Measurements from ENCODE around the gene USP2. TPM values are rescaled to one million over a fixed set of nuclear protein-coding genes. Genes with fewer than 3 reads are reported as not detected.

Gene USP2
- polyA plus RNA-seq, 1 donor (not counting 4 experiments of a cell fraction or from before 2014, with no cell fraction given): 0.35 TPM

- Histone ChIP-seq H3K4me1 (ENCODE audit: control insufficient read depth, extremely low read depth, insufficient read depth, low read length) (peaks cover 42% of the 10 kb centered on the region), H3K9ac (ENCODE audit: control insufficient read depth, extremely low read depth, insufficient read depth, low read length) (no peak overlapping the region), H3K4me3 (ENCODE audit: control insufficient read depth in 2 of 3, extremely low read depth in 1 of 3, insufficient read depth in 2 of 3, low read depth in 1 of 3, low read length in 3 of 3) (no peak overlapping the region), H3K9me3 (ENCODE audit: control insufficient read depth, low read depth, low read length) (no peaks in the 10 kb centered on the region), H3K27me3 (ENCODE audit: control insufficient read depth, extremely low read depth, insufficient read depth, low read length) (peaks cover 6% of the 10 kb centered on the region), H2AFZ (ENCODE audit: control insufficient read depth, low read length) (no peak overlapping the region), H3K79me2 (ENCODE audit: control insufficient read depth, insufficient read depth, low read length) (no peaks in the 10 kb centered on the region), H3K9me1 (ENCODE audit: control insufficient read depth, extremely low read depth, insufficient read depth, low read length) (no peaks in the 10 kb centered on the region), H4K20me1 (ENCODE audit: control insufficient read depth, extremely low read depth, insufficient read depth, low read length) (no peaks in the 10 kb centered on the region), H3K36me3 (ENCODE audit: control insufficient read depth in 2 of 2, extremely low read depth in 1 of 2, insufficient read depth in 2 of 2, low read length in 2 of 2) (no peaks in the 10 kb centered on the region), H3K4me2 (ENCODE audit: control insufficient read depth, extremely low read depth, insufficient read depth, low read depth, low read length) (no peak overlapping the region), H3K27ac (ENCODE audit: control insufficient read depth, insufficient read depth, low read length) (no peak overlapping the region)
- no peak for FAIRE-seq
- dilution Hi-C loops (cut with MboI; ENCODE audit: extremely low pct_ligation_motif_present, low sequenced_read_pairs): no loop called here
- DNase-seq (ENCODE audit: low read depth, low spot score): no peak
- no peak for TF ChIP-seq EZH2 (IDR thresholded peaks at IDR 0.05; ENCODE audit: low read length)
- TF ChIP-seq, protein P1, sequence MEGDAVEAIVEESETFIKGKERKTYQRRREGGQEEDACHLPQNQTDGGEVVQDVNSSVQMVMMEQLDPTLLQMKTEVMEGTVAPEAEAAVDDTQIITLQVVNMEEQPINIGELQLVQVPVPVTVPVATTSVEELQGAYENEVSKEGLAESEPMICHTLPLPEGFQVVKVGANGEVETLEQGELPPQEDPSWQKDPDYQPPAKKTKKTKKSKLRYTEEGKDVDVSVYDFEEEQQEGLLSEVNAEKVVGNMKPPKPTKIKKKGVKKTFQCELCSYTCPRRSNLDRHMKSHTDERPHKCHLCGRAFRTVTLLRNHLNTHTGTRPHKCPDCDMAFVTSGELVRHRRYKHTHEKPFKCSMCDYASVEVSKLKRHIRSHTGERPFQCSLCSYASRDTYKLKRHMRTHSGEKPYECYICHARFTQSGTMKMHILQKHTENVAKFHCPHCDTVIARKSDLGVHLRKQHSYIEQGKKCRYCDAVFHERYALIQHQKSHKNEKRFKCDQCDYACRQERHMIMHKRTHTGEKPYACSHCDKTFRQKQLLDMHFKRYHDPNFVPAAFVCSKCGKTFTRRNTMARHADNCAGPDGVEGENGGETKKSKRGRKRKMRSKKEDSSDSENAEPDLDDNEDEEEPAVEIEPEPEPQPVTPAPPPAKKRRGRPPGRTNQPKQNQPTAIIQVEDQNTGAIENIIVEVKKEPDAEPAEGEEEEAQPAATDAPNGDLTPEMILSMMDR (optimal IDR thresholded peaks at IDR 0.05 in 1 of 3, IDR thresholded peaks at IDR 0.05 in 1 of 3, conservative IDR thresholded peaks at IDR 0.05 in 1 of 3; ENCODE audit: extremely low read depth in 1 of 3, insufficient read depth in 2 of 3, low read length in 3 of 3): no peak
Measured at GRCh38 chr11:119318240-119319135, 63.0 kb downstream of the USP2 start.

- H2AFZ ChIP-seq (ENCODE audit: control insufficient read depth, low read length): no peak overlapping the region
- H3K4me1 ChIP-seq (ENCODE audit: control insufficient read depth, extremely low read depth, insufficient read depth, low read length): peaks cover 42% of the 10 kb centered on the region
- peaks cover 0 to under 1% of the 10 kb centered on the region in 2 experiments for H3K36me3 ChIP-seq (ENCODE audit: control insufficient read depth in 2 of 2, extremely low read depth in 1 of 2, insufficient read depth in 2 of 2, low read length in 2 of 2)
- no peak overlapping the region for H3K27ac ChIP-seq (ENCODE audit: control insufficient read depth, insufficient read depth, low read length)
- H3K9me3 ChIP-seq (ENCODE audit: control insufficient read depth, low read depth, low read length): no peaks in the 10 kb centered on the region
- H4K20me1 ChIP-seq (ENCODE audit: control insufficient read depth, extremely low read depth, insufficient read depth, low read length): no peaks in the 10 kb centered on the region
- dilution Hi-C loops (cut with MboI; ENCODE audit: extremely low pct_ligation_motif_present, low sequenced_read_pairs): no loop called here
- no peak for TF ChIP-seq EZH2 (IDR thresholded peaks at IDR 0.05; ENCODE audit: low read length)
- TF ChIP-seq, protein P1 (optimal IDR thresholded peaks at IDR 0.05 in 1 of 3, IDR thresholded peaks at IDR 0.05 in 1 of 3, conservative IDR thresholded peaks at IDR 0.05 in 1 of 3; ENCODE audit: extremely low read depth in 1 of 3, insufficient read depth in 2 of 3, low read length in 3 of 3): no peak
- peak overlapping the region; percentile 49 for H3K4me2 ChIP-seq (ENCODE audit: control insufficient read depth, extremely low read depth, insufficient read depth, low read depth, low read length)
- H3K9ac ChIP-seq (ENCODE audit: control insufficient read depth, extremely low read depth, insufficient read depth, low read length): no peak overlapping the region
- DNase-seq (ENCODE audit: low read depth, low spot score) (no peak), FAIRE-seq (no peak)
- H3K9me1 ChIP-seq (ENCODE audit: control insufficient read depth, extremely low read depth, insufficient read depth, low read length): no peaks in the 10 kb centered on the region
- H3K27me3 ChIP-seq (ENCODE audit: control insufficient read depth, extremely low read depth, insufficient read depth, low read length): peaks cover 6% of the 10 kb centered on the region
- H3K79me2 ChIP-seq (ENCODE audit: control insufficient read depth, insufficient read depth, low read length): no peaks in the 10 kb centered on the region
- H3K4me3 ChIP-seq (ENCODE audit: control insufficient read depth in 2 of 3, extremely low read depth in 1 of 3, insufficient read depth in 2 of 3, low read depth in 1 of 3, low read length in 3 of 3): no peak overlapping the region
Measured at GRCh38 chr11:119317592-119318239, 63.8 kb downstream of the USP2 start.
